Colonic mucosa (tissue), 4 donors: ENCODE results near the gene CCRL2. TPM values are rescaled to one million over a fixed set of nuclear protein-coding genes. Genes with fewer than 3 reads are reported as not detected.

Experiments
- DNase-seq: peaks from one replicate; pipeline ENCODE4 v3.0.0-alpha.2; 2020
- H3K27ac ChIP-seq: fragments of 200-600 bp; one replicate; pipeline ENCODE4 v1.8.0; 2021
- H3K27me3 ChIP-seq: fragments of 200-600 bp; one replicate; pipeline ENCODE4 v1.8.0; 2021
- H3K36me3 ChIP-seq: fragments of 200-600 bp; one replicate; pipeline ENCODE4 v1.8.0; 2021
- H3K4me1 ChIP-seq: fragments of 200-600 bp; one replicate; pipeline ENCODE4 v1.8.0; 2021; ENCODE audit warnings: mild to moderate bottlenecking
- H3K4me3 ChIP-seq: fragments of 200-600 bp; one replicate; pipeline ENCODE4 v1.8.0; 2021
- H3K9ac ChIP-seq, 2 donors: one replicate each; pipeline ENCODE4 v1.7.0; 2013; ENCODE audit warnings: control low read depth in 2 of 2, low read depth in 2 of 2, low read length in 2 of 2
- H3K9me3 ChIP-seq: fragments of 200-600 bp; one replicate; pipeline ENCODE4 v1.8.0; 2021
- intact Hi-C: fragments of 100-400 bp; cut with DNase I; formaldehyde crosslinking; loops from one replicate; pipeline ENCODE4 v1.14.1; 2022
- total RNA-seq, 2 donors: library from RNA; stranded (reverse); fragmentation: NEBNext Ultra II Directional in 1 of 2; extraction: Animal tissue kit (Norgen Biotek cat#: 25700) in 1 of 2; gene quantifications; one replicate each; pipeline ENCODE4 v1.2.1, GENCODE V29; 2021
- TF ChIP-seq, protein P1 (sequence below): fragments of 200-600 bp; IDR thresholded peaks from one replicate; pipeline ENCODE4 v1.8.0; 2022; ENCODE audit warnings: antibody characterized with exemption, mild to moderate bottlenecking
- donor health status: healthy.
- donor health status: DM: no; HTN: no; CAD: no.
- donor health status: DM: no; HTN: no; CAD: no.

CCRL2 gene
- total RNA-seq, 2 donors from 2014 or later, result 10.9 to 17.6 TPM

GRCh38 chr3:46397111-46397510 is 9.9 kb upstream of the CCRL2 start:
- intact Hi-C loops, result no loop called here
- Histone ChIP-seq H3K9ac (no peak overlapping the region), H3K27me3 (no peaks in the 10 kb centered on the region), H3K4me3 (no peak overlapping the region), H3K36me3 (no peaks in the 10 kb centered on the region), H3K27ac (no peak overlapping the region), H3K9me3 (no peaks in the 10 kb centered on the region), H3K4me1 (no peaks in the 10 kb centered on the region)
- no peak for DNase-seq
- TF ChIP-seq, protein P1, sequence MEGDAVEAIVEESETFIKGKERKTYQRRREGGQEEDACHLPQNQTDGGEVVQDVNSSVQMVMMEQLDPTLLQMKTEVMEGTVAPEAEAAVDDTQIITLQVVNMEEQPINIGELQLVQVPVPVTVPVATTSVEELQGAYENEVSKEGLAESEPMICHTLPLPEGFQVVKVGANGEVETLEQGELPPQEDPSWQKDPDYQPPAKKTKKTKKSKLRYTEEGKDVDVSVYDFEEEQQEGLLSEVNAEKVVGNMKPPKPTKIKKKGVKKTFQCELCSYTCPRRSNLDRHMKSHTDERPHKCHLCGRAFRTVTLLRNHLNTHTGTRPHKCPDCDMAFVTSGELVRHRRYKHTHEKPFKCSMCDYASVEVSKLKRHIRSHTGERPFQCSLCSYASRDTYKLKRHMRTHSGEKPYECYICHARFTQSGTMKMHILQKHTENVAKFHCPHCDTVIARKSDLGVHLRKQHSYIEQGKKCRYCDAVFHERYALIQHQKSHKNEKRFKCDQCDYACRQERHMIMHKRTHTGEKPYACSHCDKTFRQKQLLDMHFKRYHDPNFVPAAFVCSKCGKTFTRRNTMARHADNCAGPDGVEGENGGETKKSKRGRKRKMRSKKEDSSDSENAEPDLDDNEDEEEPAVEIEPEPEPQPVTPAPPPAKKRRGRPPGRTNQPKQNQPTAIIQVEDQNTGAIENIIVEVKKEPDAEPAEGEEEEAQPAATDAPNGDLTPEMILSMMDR, result no peak

GRCh38 chr3:46398186-46398955 is 8.7 kb upstream of the CCRL2 start:
- intact Hi-C loops, result no loop called here
- TF ChIP-seq, protein P1, result no peak
- DNase-seq, result no peak
- Histone ChIP-seq H3K9me3 (no peaks in the 10 kb centered on the region), H3K4me3 (no peak overlapping the region), H3K27ac (no peak overlapping the region), H3K27me3 (no peaks in the 10 kb centered on the region), H3K36me3 (no peaks in the 10 kb centered on the region), H3K4me1 (no peaks in the 10 kb centered on the region), H3K9ac (no peak overlapping the region)

GRCh38 chr3:46399098-46399497 is 8.0 kb upstream of the CCRL2 start:
- no peak overlapping the region for H3K27ac ChIP-seq
- H3K4me1 ChIP-seq, result no peaks in the 10 kb centered on the region
- TF ChIP-seq, protein P1, result no peak
- intact Hi-C loops, result no loop called here
- no peak for DNase-seq
- no peak overlapping the region for H3K4me3 ChIP-seq
- H3K9ac ChIP-seq, result no peak overlapping the region
- H3K9me3 ChIP-seq, result no peaks in the 10 kb centered on the region
- no peaks in the 10 kb centered on the region for H3K36me3 ChIP-seq
- no peaks in the 10 kb centered on the region for H3K27me3 ChIP-seq

DNA sequence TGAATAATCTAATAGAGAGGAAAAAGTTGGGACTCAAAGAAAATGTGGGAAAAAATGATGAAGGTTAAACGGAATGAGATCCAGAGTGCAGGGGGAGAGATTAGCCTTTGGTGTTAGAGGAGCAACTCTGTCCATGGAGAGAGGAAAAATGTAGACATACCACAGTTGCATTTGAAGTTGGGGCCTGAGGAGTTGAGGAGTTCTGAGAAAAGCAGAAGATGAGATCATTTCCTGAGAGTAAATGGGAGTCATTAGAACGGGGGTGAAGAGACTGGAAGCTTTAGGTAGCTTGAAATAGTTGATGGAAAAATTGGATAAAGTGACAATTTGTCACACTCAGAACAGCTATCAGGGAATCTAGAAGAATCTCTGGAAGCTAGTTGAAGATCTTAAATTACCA is 7.5 kb upstream of the CCRL2 start:
- Histone ChIP-seq H3K27ac (no peak overlapping the region), H3K9ac (no peak overlapping the region), H3K36me3 (no peaks in the 10 kb centered on the region), H3K27me3 (no peaks in the 10 kb centered on the region), H3K4me3 (no peak overlapping the region), H3K4me1 (no peaks in the 10 kb centered on the region), H3K9me3 (no peaks in the 10 kb centered on the region)
- no peak for DNase-seq
- intact Hi-C loops, result no loop called here
- TF ChIP-seq, protein P1, result no peak

DNA sequence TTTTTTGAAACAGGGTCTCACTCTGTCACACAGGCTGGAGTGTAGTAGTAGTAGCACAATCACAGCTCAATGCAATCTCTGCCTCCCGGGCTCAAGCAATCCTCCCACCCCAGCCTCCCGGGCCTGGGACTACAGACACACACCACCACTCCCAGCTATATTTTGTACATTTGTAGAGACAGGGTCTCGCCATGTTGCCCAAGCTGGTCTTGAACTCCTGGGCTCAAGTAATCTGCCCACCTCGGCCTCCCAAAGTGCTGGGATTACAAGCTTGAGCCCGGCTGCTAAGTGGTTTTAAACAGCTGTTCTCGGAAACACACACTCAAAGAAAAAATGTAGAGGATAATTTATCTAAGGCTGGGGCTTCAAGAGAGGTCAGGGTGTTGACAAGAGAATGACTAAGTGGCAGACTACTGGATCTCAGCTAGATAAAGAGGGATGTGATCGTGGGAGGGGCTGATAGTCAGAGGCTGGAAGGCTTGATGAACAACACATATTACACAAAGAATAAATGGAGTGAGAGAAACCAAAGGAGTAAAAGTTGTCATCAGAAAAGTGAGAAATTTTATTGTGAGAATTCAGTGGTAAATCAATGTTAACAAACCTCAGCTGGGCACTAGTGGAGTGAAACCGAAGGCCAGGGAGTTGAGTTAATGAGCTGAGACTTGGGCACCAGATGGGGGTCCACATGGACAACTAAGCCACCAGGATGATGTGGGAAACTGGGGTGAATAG is 6.9 kb upstream of the CCRL2 start:
- Histone ChIP-seq H3K4me1 (no peaks in the 10 kb centered on the region), H3K27me3 (no peaks in the 10 kb centered on the region), H3K36me3 (no peaks in the 10 kb centered on the region), H3K9ac (no peak overlapping the region), H3K9me3 (no peaks in the 10 kb centered on the region), H3K4me3 (no peak overlapping the region), H3K27ac (no peak overlapping the region)
- DNase-seq, result no peak
- intact Hi-C loops, result no loop called here
- TF ChIP-seq, protein P1, result no peak
